GM23338 (cell line): ENCODE data around the gene GSX1. TPM values are rescaled to one million over a fixed set of nuclear protein-coding genes. Genes with fewer than 3 reads are reported as not detected.

ENCODE experiments used
- ATAC-seq: fragments of 200-7000 bp; cut with Tn5 transposase; 3 replicates; pipeline ENCODE4 v1.9.1; 2020
- DNase-seq: peaks from one replicate; pipeline ENCODE4 v3.0.0-alpha.2; 2015; ENCODE audit warnings: low spot score
- H2AFZ ChIP-seq: fragments of 200-600 bp; sonication (generic); 2 replicates; pipeline ENCODE4 v1.8.0; 2016; ENCODE audit warnings: antibody characterized with exemption, mild to moderate bottlenecking, moderate library complexity
- H3F3A ChIP-seq: fragments of 200-600 bp; sonication (generic); replicated peaks from 2 replicates; pipeline ENCODE4 v1.8.0; 2017; ENCODE audit warnings: antibody characterized with exemption, mixed run types, low read depth
- H3K27ac ChIP-seq: fragments of 200-600 bp; sonication (generic); 2 replicates; pipeline ENCODE4 v1.6.1; 2016; ENCODE audit warnings: low read depth
- H3K27me3 ChIP-seq: fragments of 200-600 bp; sonication (generic); 2 replicates; pipeline ENCODE4 v1.8.0; 2016; ENCODE audit warnings: mild to moderate bottlenecking, mixed run types, moderate library complexity; ENCODE audit not compliant: insufficient read depth
- H3K36me3 ChIP-seq: fragments of 200-600 bp; sonication (generic); 2 replicates; pipeline ENCODE4 v1.8.0; 2016; ENCODE audit warnings: mild to moderate bottlenecking; ENCODE audit not compliant: insufficient read depth
- H3K4me1 ChIP-seq: fragments of 200-600 bp; sonication (generic); 2 replicates; pipeline ENCODE4 v1.8.0; 2016; ENCODE audit warnings: mild to moderate bottlenecking, moderate library complexity; ENCODE audit not compliant: insufficient read depth
- H3K4me2 ChIP-seq: fragments of 200-600 bp; sonication (generic); 2 replicates; pipeline ENCODE4 v1.7.1; 2017; ENCODE audit warnings: mixed run types
- H3K4me3 ChIP-seq: fragments of 200-600 bp; sonication (generic); 2 replicates; pipeline ENCODE4 v1.6.1; 2016; ENCODE audit warnings: mixed run types
- H3K79me2 ChIP-seq: fragments of 200-600 bp; sonication (generic); replicated peaks from 2 replicates; pipeline ENCODE4 v1.8.0; 2017; ENCODE audit warnings: mild to moderate bottlenecking; ENCODE audit not compliant: insufficient read depth
- H3K9me2 ChIP-seq: fragments of 200-600 bp; sonication (generic); 2 replicates; pipeline ENCODE4 v1.8.0; 2017; ENCODE audit not compliant: insufficient read depth
- H4K20me1 ChIP-seq: fragments of 200-600 bp; sonication (generic); replicated peaks from 2 replicates; pipeline ENCODE4 v1.8.0; 2017; ENCODE audit warnings: mild to moderate bottlenecking; ENCODE audit not compliant: insufficient read depth
- H3K27ac Mint-ChIP-seq: 2 replicates; pipeline ENCODE4 v1.8.0; 2020; ENCODE audit warnings: inconsistent platforms, mild to moderate bottlenecking, moderate library complexity, mixed read lengths
- H3K27me3 Mint-ChIP-seq: 3 replicates; pipeline ENCODE4 v1.8.0; 2022; ENCODE audit warnings: low read depth, mild to moderate bottlenecking, moderate library complexity, mixed read lengths, inconsistent platforms; ENCODE audit not compliant: insufficient read depth, poor library complexity
- H3K36me3 Mint-ChIP-seq: 3 replicates; pipeline ENCODE4 v1.8.0; 2021; ENCODE audit warnings: low read depth, mild to moderate bottlenecking, inconsistent platforms, moderate library complexity, mixed read lengths
- H3K4me1 Mint-ChIP-seq: 3 replicates; pipeline ENCODE4 v1.8.0; 2020; ENCODE audit warnings: mild to moderate bottlenecking, inconsistent platforms, mixed read lengths
- H3K4me3 Mint-ChIP-seq: 3 replicates; pipeline ENCODE4 v1.8.0; 2021; ENCODE audit warnings: moderate library complexity, mild to moderate bottlenecking, inconsistent platforms, mixed read lengths
- H3K9me3 Mint-ChIP-seq: 3 replicates; pipeline ENCODE4 v1.8.0; 2020; ENCODE audit warnings: moderate library complexity, mild to moderate bottlenecking, inconsistent platforms, mixed read lengths
- CREB1 ChIP-seq: fragments of 250-450 bp; sonication (Bioruptor Pico); IDR thresholded peaks from 2 replicates; pipeline ENCODE4 v1.5.0; 2020; ENCODE audit warnings: low read depth, mild to moderate bottlenecking, moderate library complexity
- EZH2 ChIP-seq: fragments of 200-600 bp; sonication (generic); IDR thresholded peaks from one replicate; pipeline ENCODE4 v1.8.0; 2017; ENCODE audit warnings: antibody characterized with exemption, mild to moderate bottlenecking, low read depth; ENCODE audit not compliant: unreplicated experiment
- JUNB ChIP-seq: IDR thresholded peaks from one replicate; pipeline ENCODE4 v1.6.1; 2016; ENCODE audit warnings: antibody characterized with exemption; ENCODE audit not compliant: unreplicated experiment
- NANOG ChIP-seq: IDR thresholded peaks from 2 replicates; pipeline ENCODE4 v1.6.1; 2016; ENCODE audit warnings: antibody characterized with exemption, borderline replicate concordance
- STAT1 ChIP-seq: IDR thresholded peaks from one replicate; pipeline ENCODE4 v1.6.1; 2016; ENCODE audit warnings: antibody characterized with exemption; ENCODE audit not compliant: unreplicated experiment
- ZNF114 ChIP-seq: fragments of 250-450 bp; sonication (Bioruptor Pico); IDR thresholded peaks from 2 replicates; pipeline ENCODE4 v1.5.0; 2020; ENCODE audit warnings: mild to moderate bottlenecking, moderate library complexity
- ZNF331 ChIP-seq: fragments of 250-450 bp; sonication (Bioruptor Pico); IDR thresholded peaks from 2 replicates; pipeline ENCODE4 v1.5.0; 2020; ENCODE audit warnings: low read depth, mild to moderate bottlenecking, moderate library complexity
- polyA plus RNA-seq: library from polyadenylated mRNA; unstranded; fragments of >200 nt; fragmentation: Nextera tagmentation; extraction: Ambion mirVana; gene quantifications from 2 replicates; pipeline ENCODE4 v1.2.1, GENCODE V29; 2016
- total RNA-seq: library from RNA; depleted of rRNA; stranded (reverse); fragments of >200 nt; shearing (Covaris generic); gene quantifications from 2 replicates; pipeline ENCODE4 v1.2.3, GENCODE V29; 2014
- TF ChIP-seq, protein P1 (sequence below): IDR thresholded peaks from one replicate; pipeline ENCODE4 v1.6.1; 2018; ENCODE audit warnings: antibody characterized with exemption; ENCODE audit not compliant: unreplicated experiment

Gene GSX1
- total and polyA plus RNA-seq, 2 experiments from 2014 or later = not detected

DNA sequence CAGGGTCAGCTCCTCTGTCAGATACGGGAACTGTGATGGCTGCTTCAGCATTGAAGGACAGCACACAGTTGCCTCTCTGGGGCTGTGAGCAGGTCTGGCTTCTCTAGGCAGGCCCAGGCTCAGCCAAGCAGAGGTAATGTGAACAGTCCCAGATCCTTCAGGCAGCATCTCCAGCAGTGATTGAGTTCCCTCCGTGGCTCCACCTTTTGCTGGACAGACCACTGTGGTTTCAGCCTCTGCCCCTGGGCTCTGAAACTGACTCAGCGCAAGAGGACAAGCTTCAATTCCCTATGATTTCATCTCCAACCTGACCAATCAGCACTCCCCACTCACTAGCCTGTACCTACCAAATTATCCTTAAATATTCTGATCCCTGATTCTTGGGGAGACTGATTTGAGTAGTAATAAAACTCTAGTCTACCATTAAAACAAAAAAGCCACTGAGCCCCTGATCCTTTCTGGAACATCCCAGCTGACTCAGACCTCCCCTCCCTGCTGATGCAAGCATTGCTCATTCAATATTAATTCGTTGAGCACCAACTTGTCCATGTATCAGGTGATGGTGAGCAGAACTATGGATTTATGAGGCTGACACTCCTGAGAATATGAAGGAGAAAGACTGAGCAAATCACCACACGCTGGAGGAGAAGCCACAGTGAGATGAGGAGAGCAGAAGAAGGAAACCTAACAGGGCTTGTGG is 16.7 kb downstream of the GSX1 start:
- Histone ChIP-seq H4K20me1 (no peaks in the 10 kb centered on the region), H3K27me3 (peaks cover 72% of the 10 kb centered on the region), H3K36me3 (no peaks in the 10 kb centered on the region), H3K27ac (no peak overlapping the region), H3K9me2 (no peaks in the 10 kb centered on the region), H2AFZ (no peak overlapping the region), H3F3A (peaks cover 4% of the 10 kb centered on the region; the same call in 1 of the 2 replicates), H3K79me2 (no peaks in the 10 kb centered on the region), H3K4me2 (no peak overlapping the region), H3K4me3 (no peak overlapping the region), H3K4me1 (peaks cover 23% of the 10 kb centered on the region)
- H3K27me3 Mint-ChIP-seq = peaks cover 35% of the 10 kb centered on the region
- H3K36me3 Mint-ChIP-seq = no peaks in the 10 kb centered on the region
- peaks cover 32% of the 10 kb centered on the region for H3K4me1 Mint-ChIP-seq
- H3K27ac Mint-ChIP-seq = no peak overlapping the region
- H3K4me3 Mint-ChIP-seq = no peak overlapping the region
- TF ChIP-seq CREB1 (CRISPR knock-in tag) (no peak), STAT1 (no peak), ZNF114 (CRISPR knock-in tag) (no peak), JUNB (no peak), ZNF331 (CRISPR knock-in tag) (no peak), EZH2 (no peak)
- TF ChIP-seq, protein P1, sequence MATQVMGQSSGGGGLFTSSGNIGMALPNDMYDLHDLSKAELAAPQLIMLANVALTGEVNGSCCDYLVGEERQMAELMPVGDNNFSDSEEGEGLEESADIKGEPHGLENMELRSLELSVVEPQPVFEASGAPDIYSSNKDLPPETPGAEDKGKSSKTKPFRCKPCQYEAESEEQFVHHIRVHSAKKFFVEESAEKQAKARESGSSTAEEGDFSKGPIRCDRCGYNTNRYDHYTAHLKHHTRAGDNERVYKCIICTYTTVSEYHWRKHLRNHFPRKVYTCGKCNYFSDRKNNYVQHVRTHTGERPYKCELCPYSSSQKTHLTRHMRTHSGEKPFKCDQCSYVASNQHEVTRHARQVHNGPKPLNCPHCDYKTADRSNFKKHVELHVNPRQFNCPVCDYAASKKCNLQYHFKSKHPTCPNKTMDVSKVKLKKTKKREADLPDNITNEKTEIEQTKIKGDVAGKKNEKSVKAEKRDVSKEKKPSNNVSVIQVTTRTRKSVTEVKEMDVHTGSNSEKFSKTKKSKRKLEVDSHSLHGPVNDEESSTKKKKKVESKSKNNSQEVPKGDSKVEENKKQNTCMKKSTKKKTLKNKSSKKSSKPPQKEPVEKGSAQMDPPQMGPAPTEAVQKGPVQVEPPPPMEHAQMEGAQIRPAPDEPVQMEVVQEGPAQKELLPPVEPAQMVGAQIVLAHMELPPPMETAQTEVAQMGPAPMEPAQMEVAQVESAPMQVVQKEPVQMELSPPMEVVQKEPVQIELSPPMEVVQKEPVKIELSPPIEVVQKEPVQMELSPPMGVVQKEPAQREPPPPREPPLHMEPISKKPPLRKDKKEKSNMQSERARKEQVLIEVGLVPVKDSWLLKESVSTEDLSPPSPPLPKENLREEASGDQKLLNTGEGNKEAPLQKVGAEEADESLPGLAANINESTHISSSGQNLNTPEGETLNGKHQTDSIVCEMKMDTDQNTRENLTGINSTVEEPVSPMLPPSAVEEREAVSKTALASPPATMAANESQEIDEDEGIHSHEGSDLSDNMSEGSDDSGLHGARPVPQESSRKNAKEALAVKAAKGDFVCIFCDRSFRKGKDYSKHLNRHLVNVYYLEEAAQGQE = no peak
- ATAC-seq = no peak
- H3K9me3 Mint-ChIP-seq = no peaks in the 10 kb centered on the region; the same call in 2 of the 3 replicates
- DNase-seq = no peak

DNA sequence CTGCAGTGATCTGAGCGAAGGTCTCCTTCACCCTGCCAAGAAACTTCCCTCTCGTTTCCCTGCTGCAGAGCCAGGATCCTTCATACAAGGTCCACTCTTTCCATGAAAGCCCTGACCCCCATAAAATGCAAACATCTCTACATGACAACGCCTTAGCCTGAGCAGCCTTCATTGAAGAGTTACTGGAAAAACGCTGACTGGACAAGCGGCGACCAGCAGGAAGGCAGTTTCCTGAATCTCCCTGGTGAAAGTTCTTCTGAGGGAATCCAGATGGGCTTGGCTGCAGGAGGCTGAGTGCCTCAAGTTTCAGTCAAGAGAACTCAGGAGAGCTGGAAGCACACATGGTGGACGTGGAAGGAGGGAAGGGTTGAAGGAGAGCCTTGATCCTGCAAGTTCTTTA is 17.7 kb downstream of the GSX1 start:
- H4K20me1 ChIP-seq = no peaks in the 10 kb centered on the region
- H3K4me1 Mint-ChIP-seq = peaks cover 32% of the 10 kb centered on the region
- H3K36me3 Mint-ChIP-seq = no peaks in the 10 kb centered on the region
- peaks cover 4% of the 10 kb centered on the region; the same call in 1 of the 2 replicates for H3F3A ChIP-seq
- H3K4me2 ChIP-seq = no peak overlapping the region
- no peak overlapping the region for H3K27ac Mint-ChIP-seq
- no peak overlapping the region for H3K27ac ChIP-seq
- H2AFZ ChIP-seq = no peak overlapping the region
- no peaks in the 10 kb centered on the region; the same call in 2 of the 3 replicates for H3K9me3 Mint-ChIP-seq
- no peak overlapping the region for H3K4me3 ChIP-seq
- no peaks in the 10 kb centered on the region for H3K79me2 ChIP-seq
- H3K27me3 Mint-ChIP-seq = peaks cover 36% of the 10 kb centered on the region
- DNase-seq (no peak), ATAC-seq (no peak)
- peaks cover 23% of the 10 kb centered on the region for H3K4me1 ChIP-seq
- peaks cover 71% of the 10 kb centered on the region for H3K27me3 ChIP-seq
- no peaks in the 10 kb centered on the region for H3K36me3 ChIP-seq
- no peak overlapping the region for H3K4me3 Mint-ChIP-seq
- H3K9me2 ChIP-seq = no peaks in the 10 kb centered on the region
- TF ChIP-seq, protein P1 = no peak
- no peak for TF ChIP-seq NANOG
- no peak for TF ChIP-seq ZNF331 (CRISPR knock-in tag)
